Measurements from ENCODE around the gene HTR3D.

DNA sequence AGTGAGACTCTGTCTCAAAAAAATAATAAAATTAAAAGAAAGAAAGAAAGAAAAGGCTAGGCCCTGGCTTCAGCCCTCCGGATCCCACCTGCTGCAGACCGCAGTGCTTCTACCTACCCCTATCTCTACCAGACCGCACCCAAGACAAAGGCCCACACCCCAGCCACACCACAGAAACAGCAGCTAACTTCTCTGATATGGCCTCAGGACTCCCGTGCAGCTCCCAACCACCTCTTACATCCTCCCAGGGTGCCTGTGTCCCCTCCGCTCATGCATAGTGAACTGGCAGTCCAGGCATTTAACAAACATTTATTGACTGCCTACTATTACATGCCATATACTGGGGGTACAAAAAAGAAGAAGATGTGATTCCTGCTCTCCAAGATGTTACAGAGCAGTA, 14.5 kb downstream of the HTR3D start:
- TF ChIP-seq, protein P1, sequence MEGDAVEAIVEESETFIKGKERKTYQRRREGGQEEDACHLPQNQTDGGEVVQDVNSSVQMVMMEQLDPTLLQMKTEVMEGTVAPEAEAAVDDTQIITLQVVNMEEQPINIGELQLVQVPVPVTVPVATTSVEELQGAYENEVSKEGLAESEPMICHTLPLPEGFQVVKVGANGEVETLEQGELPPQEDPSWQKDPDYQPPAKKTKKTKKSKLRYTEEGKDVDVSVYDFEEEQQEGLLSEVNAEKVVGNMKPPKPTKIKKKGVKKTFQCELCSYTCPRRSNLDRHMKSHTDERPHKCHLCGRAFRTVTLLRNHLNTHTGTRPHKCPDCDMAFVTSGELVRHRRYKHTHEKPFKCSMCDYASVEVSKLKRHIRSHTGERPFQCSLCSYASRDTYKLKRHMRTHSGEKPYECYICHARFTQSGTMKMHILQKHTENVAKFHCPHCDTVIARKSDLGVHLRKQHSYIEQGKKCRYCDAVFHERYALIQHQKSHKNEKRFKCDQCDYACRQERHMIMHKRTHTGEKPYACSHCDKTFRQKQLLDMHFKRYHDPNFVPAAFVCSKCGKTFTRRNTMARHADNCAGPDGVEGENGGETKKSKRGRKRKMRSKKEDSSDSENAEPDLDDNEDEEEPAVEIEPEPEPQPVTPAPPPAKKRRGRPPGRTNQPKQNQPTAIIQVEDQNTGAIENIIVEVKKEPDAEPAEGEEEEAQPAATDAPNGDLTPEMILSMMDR (conservative IDR thresholded peaks at IDR 0.05), result no peak
- no peak for TF ChIP-seq ZFX (IDR thresholded peaks at IDR 0.05)
